HEK293 (cell line): ENCODE data around the gene MCRIP2.

ENCODE experiments used
- CTCF ChIA-PET: fragments of 350-600 bp; formaldehyde crosslinking; extraction: SDS; loops from one replicate; lab custom pipeline; 2021; ENCODE audit warnings: antibody characterized with exemption; lab: Yijun Ruan, JAX
- POLR2A ChIA-PET: fragments of 300-600 bp; formaldehyde crosslinking; extraction: SDS; loops from one replicate; lab custom pipeline; 2020; ENCODE audit warnings: antibody characterized with exemption, inconsistent platforms; lab: Yijun Ruan, JAX
- H3K27ac ChIP-seq: fragments of 200-500 bp; sonication (Bioruptor generic); 2 replicates; pipeline ENCODE4 v1.5.1; 2014; ENCODE audit warnings: low read depth, low read length, control low read depth, inconsistent platforms; ENCODE audit errors: extremely low read depth
- H3K36me3 ChIP-seq, 2 experiments: fragments of 200-500 bp in 1 of 2; sonication (Bioruptor generic) in 1 of 2; 1 replicate in 1 of 2; 2 replicates in 1 of 2; pipeline ENCODE4 v1.5.1; 2014 to 2017; ENCODE audit warnings: inconsistent platforms in 2 of 2, low read length in 2 of 2; ENCODE audit not compliant: control insufficient read depth in 2 of 2, insufficient read depth in 1 of 2
- H3K4me1 ChIP-seq: fragments of 200-500 bp; sonication (Bioruptor generic); 2 replicates; pipeline ENCODE4 v1.5.1; 2014; ENCODE audit warnings: mild to moderate bottlenecking, low read length, inconsistent platforms; ENCODE audit not compliant: control insufficient read depth, insufficient read depth
- H3K4me3 ChIP-seq: 2 replicates; pipeline ENCODE4 v1.5.1; 2011; ENCODE audit warnings: low read depth, mild to moderate bottlenecking, control low read depth, low read length, moderate library complexity
- H3K9me3 ChIP-seq: fragments of 200-500 bp; sonication (Bioruptor generic); 2 replicates; pipeline ENCODE4 v1.5.1; 2014; ENCODE audit warnings: low read depth, low read length, inconsistent platforms; ENCODE audit not compliant: control insufficient read depth, insufficient read depth
- EGR2 ChIP-seq: fragments of 450-650 bp; formaldehyde crosslinking; IDR thresholded peaks from 2 replicates; pipeline ENCODE4 v1.5.1; 2016; ENCODE audit warnings: low read depth, missing biosample characterization, missing genetic modification characterization
- REST ChIP-seq: fragments of 450-650 bp; formaldehyde crosslinking; IDR thresholded peaks from 2 replicates; pipeline ENCODE4 v1.5.1; 2016; ENCODE audit warnings: missing biosample characterization, missing genetic modification characterization
- SP2 ChIP-seq: fragments of 450-650 bp; formaldehyde crosslinking; IDR thresholded peaks from 2 replicates; pipeline ENCODE4 v1.5.1; 2016; ENCODE audit warnings: missing biosample characterization, missing genetic modification characterization
- SP3 ChIP-seq: fragments of 450-650 bp; formaldehyde crosslinking; IDR thresholded peaks from 2 replicates; pipeline ENCODE4 v1.5.1; 2016; ENCODE audit warnings: missing biosample characterization, missing genetic modification characterization
- TCF7L2 ChIP-seq: IDR thresholded peaks from 2 replicates; pipeline ENCODE4 v1.6.1; 2011; ENCODE audit warnings: low read depth, mild to moderate bottlenecking, inconsistent platforms, low read length, moderate library complexity, borderline replicate concordance
- ZFHX2 ChIP-seq: fragments of 450-650 bp; formaldehyde crosslinking; conservative IDR thresholded peaks from 2 replicates; pipeline ENCODE4 v1.5.1; 2016; ENCODE audit warnings: missing biosample characterization, missing genetic modification characterization
- ZNF114 ChIP-seq: fragments of 450-650 bp; formaldehyde crosslinking; IDR thresholded peaks from 2 replicates; pipeline ENCODE4 v1.5.0; 2017; ENCODE audit warnings: missing biosample characterization, missing genetic modification characterization
- ZNF121 ChIP-seq: fragments of 450-650 bp; formaldehyde crosslinking; IDR thresholded peaks from 2 replicates; pipeline ENCODE4 v1.5.1; 2016; ENCODE audit warnings: missing biosample characterization, missing genetic modification characterization
- ZNF169 ChIP-seq: fragments of 450-650 bp; formaldehyde crosslinking; IDR thresholded peaks from 2 replicates; pipeline ENCODE4 v1.5.1; 2016; ENCODE audit warnings: missing biosample characterization, missing genetic modification characterization
- ZNF239 ChIP-seq: fragments of 450-650 bp; formaldehyde crosslinking; IDR thresholded peaks from 2 replicates; pipeline ENCODE4 v1.5.1; 2016; ENCODE audit warnings: missing biosample characterization, missing genetic modification characterization
- ZNF354C ChIP-seq: fragments of 450-650 bp; formaldehyde crosslinking; IDR thresholded peaks from 2 replicates; pipeline ENCODE4 v1.5.1; 2016; ENCODE audit warnings: missing biosample characterization, missing genetic modification characterization, low read depth, borderline replicate concordance
- ZNF37A ChIP-seq: fragments of 450-650 bp; IDR thresholded peaks from 2 replicates; pipeline ENCODE4 v1.5.1; 2018; ENCODE audit warnings: missing biosample characterization, missing genetic modification characterization
- ZNF426 ChIP-seq: fragments of 450-650 bp; formaldehyde crosslinking; IDR thresholded peaks from 2 replicates; pipeline ENCODE4 v1.5.1; 2017; ENCODE audit warnings: missing biosample characterization, missing genetic modification characterization, mild to moderate bottlenecking, inconsistent platforms, moderate library complexity
- ZNF488 ChIP-seq: fragments of 450-650 bp; formaldehyde crosslinking; IDR thresholded peaks from 2 replicates; pipeline ENCODE4 v1.5.1; 2016; ENCODE audit warnings: missing biosample characterization, missing genetic modification characterization
- ZNF785 ChIP-seq: fragments of 450-650 bp; formaldehyde crosslinking; IDR thresholded peaks from 2 replicates; pipeline ENCODE4 v1.5.1; 2016; ENCODE audit warnings: missing biosample characterization, missing genetic modification characterization
- ZNF843 ChIP-seq: fragments of 450-650 bp; formaldehyde crosslinking; IDR thresholded peaks from 2 replicates; pipeline ENCODE4 v1.5.1; 2016; ENCODE audit warnings: missing biosample characterization, missing genetic modification characterization
- TF ChIP-seq, protein P1 (sequence below): fragments of 450-650 bp; IDR thresholded peaks from 2 replicates; pipeline ENCODE4 v1.5.1; 2018; ENCODE audit warnings: missing biosample characterization, missing genetic modification characterization
- TF ChIP-seq, protein P2 (sequence below): fragments of 450-650 bp; formaldehyde crosslinking; IDR thresholded peaks from 2 replicates; pipeline ENCODE4 v1.5.1; 2016; ENCODE audit warnings: missing biosample characterization, missing genetic modification characterization
- TF ChIP-seq, protein P3 (sequence below): fragments of 450-650 bp; formaldehyde crosslinking; IDR thresholded peaks from 2 replicates; pipeline ENCODE4 v1.5.1; 2016; ENCODE audit warnings: missing biosample characterization, missing genetic modification characterization

Gene MCRIP2

GRCh38 chr16:621526-622105 lies 20.0 kb upstream of the MCRIP2 start:
- no peak overlapping the region for H3K27ac ChIP-seq
- TF ChIP-seq ZFHX2 (tag by site-specific recombination) = peak; percentile 69
- no peak for TF ChIP-seq ZNF37A
- peak; percentile 32; the same call in 1 of the 2 replicates for TF ChIP-seq EGR2 (tag by site-specific recombination)
- H3K4me3 ChIP-seq = no peak overlapping the region
- no peaks in the 10 kb centered on the region for H3K9me3 ChIP-seq
- POLR2A ChIA-PET = interaction anchor here (0.6 to 1.8 kb wide), 3 partner anchors 14 to 38 kb away, joined by 3 to 9 read pairs (median 5); partner anchors contain the start of gene METTL26
- no peaks in the 10 kb centered on the region; the same call in 1 of the 2 replicates for H3K4me1 ChIP-seq
- H3K36me3 ChIP-seq = no peaks in the 10 kb centered on the region
- CTCF ChIA-PET = interaction anchor here (0.8 to 1.2 kb wide), 4 partner anchors 12 to 504 kb away, joined by 3 to 4 read pairs (median 4); no protein-coding TSS in a partner anchor

DNA sequence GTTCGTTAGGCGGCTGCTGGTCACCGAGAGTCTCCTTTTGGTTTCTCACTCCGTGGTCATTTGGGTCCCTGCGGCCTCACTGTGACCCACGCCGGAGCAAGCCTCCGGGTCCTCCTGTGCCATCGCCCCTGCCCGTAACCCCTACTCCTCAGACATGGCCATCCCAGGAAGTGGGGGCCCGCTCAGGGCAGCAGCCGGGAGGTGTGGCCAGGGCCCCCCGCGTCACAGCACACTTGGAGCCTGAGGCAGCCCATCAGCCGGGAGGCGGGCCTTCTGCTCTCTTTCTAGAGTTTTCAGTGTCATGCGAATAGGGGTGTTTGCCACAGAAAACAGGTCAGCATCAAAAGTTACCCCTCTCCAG lies 18.7 kb upstream of the MCRIP2 start:
- H3K4me1 ChIP-seq = no peaks in the 10 kb centered on the region; the same call in 1 of the 2 replicates
- no peaks in the 10 kb centered on the region for H3K9me3 ChIP-seq
- H3K27ac ChIP-seq = no peak overlapping the region
- no peaks in the 10 kb centered on the region for H3K36me3 ChIP-seq
- no peak overlapping the region for H3K4me3 ChIP-seq
- POLR2A ChIA-PET = no interaction called here
- TF ChIP-seq SP3 (tag by site-specific recombination) (no peak), TCF7L2 (no peak), ZNF354C (tag by site-specific recombination) (no peak), ZNF785 (tag by site-specific recombination) (no peak), ZNF239 (tag by site-specific recombination) (no peak), ZNF843 (tag by site-specific recombination) (no peak), ZNF426 (no peak), ZNF169 (tag by site-specific recombination) (no peak), ZNF121 (tag by site-specific recombination) (no peak), ZNF488 (tag by site-specific recombination) (no peak), SP2 (tag by site-specific recombination) (no peak), ZNF114 (tag by site-specific recombination) (no peak), REST (tag by site-specific recombination) (no peak)
- TF ChIP-seq, protein P1, sequence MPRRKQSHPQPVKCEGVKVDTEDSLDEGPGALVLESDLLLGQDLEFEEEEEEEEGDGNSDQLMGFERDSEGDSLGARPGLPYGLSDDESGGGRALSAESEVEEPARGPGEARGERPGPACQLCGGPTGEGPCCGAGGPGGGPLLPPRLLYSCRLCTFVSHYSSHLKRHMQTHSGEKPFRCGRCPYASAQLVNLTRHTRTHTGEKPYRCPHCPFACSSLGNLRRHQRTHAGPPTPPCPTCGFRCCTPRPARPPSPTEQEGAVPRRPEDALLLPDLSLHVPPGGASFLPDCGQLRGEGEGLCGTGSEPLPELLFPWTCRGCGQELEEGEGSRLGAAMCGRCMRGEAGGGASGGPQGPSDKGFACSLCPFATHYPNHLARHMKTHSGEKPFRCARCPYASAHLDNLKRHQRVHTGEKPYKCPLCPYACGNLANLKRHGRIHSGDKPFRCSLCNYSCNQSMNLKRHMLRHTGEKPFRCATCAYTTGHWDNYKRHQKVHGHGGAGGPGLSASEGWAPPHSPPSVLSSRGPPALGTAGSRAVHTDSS (tag by site-specific recombination) = no peak
- TF ChIP-seq, protein P2, sequence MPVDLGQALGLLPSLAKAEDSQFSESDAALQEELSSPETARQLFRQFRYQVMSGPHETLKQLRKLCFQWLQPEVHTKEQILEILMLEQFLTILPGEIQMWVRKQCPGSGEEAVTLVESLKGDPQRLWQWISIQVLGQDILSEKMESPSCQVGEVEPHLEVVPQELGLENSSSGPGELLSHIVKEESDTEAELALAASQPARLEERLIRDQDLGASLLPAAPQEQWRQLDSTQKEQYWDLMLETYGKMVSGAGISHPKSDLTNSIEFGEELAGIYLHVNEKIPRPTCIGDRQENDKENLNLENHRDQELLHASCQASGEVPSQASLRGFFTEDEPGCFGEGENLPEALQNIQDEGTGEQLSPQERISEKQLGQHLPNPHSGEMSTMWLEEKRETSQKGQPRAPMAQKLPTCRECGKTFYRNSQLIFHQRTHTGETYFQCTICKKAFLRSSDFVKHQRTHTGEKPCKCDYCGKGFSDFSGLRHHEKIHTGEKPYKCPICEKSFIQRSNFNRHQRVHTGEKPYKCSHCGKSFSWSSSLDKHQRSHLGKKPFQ (tag by site-specific recombination) = no peak
- TF ChIP-seq, protein P3, sequence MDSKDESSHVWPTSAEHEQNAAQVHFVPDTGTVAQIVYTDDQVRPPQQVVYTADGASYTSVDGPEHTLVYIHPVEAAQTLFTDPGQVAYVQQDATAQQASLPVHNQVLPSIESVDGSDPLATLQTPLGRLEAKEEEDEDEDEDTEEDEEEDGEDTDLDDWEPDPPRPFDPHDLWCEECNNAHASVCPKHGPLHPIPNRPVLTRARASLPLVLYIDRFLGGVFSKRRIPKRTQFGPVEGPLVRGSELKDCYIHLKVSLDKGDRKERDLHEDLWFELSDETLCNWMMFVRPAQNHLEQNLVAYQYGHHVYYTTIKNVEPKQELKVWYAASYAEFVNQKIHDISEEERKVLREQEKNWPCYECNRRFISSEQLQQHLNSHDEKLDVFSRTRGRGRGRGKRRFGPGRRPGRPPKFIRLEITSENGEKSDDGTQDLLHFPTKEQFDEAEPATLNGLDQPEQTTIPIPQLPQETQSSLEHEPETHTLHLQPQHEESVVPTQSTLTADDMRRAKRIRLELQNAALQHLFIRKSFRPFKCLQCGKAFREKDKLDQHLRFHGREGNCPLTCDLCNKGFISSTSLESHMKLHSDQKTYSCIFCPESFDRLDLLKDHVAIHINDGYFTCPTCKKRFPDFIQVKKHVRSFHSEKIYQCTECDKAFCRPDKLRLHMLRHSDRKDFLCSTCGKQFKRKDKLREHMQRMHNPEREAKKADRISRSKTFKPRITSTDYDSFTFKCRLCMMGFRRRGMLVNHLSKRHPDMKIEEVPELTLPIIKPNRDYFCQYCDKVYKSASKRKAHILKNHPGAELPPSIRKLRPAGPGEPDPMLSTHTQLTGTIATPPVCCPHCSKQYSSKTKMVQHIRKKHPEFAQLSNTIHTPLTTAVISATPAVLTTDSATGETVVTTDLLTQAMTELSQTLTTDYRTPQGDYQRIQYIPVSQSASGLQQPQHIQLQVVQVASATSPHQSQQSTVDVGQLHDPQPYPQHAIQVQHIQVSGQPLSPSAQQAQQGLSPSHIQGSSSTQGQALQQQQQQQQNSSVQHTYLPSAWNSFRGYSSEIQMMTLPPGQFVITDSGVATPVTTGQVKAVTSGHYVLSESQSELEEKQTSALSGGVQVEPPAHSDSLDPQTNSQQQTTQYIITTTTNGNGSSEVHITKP = no peak
- TF ChIP-seq, all 188 proteins: peak for 0
- CTCF ChIA-PET = no interaction called here
